ENCODE results near the gene GOLGA6C. TPM values are rescaled to one million over a fixed set of nuclear protein-coding genes. Genes with fewer than 3 reads are reported as not detected.

The GOLGA6C gene
- polyA plus RNA-seq, 3 donors = not detected

DNA sequence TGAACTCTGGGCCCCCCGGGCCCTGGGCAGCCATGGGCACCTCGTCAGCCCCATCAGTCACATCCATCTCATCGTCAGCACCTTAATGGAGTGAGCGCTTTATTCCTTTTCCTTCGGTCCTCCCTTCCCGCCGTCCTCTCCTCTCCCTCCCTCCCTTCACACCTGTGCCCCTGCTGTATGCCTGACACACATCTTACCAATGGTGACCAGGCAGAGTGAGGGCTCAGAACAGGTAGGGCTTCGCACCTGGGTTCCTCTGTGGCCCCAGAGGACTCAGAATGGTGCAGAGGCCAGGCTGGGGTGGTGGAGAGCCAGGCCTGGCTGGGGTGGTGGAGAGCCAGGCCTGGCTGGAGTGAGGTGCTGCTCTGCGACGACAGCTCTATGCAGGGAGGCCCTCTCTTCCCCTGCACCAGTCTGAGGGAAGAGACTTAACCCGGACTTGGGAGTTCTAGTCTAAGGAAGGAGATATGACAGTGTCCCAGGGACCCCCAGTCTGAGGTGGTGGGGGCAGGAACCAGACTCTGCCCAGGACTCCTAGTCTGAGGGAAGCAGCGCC, 44.8 kb upstream of the GOLGA6C start:
- no peaks in the 10 kb centered on the region for H3K9me3 Mint-ChIP-seq
- TF ChIP-seq, protein P1, sequence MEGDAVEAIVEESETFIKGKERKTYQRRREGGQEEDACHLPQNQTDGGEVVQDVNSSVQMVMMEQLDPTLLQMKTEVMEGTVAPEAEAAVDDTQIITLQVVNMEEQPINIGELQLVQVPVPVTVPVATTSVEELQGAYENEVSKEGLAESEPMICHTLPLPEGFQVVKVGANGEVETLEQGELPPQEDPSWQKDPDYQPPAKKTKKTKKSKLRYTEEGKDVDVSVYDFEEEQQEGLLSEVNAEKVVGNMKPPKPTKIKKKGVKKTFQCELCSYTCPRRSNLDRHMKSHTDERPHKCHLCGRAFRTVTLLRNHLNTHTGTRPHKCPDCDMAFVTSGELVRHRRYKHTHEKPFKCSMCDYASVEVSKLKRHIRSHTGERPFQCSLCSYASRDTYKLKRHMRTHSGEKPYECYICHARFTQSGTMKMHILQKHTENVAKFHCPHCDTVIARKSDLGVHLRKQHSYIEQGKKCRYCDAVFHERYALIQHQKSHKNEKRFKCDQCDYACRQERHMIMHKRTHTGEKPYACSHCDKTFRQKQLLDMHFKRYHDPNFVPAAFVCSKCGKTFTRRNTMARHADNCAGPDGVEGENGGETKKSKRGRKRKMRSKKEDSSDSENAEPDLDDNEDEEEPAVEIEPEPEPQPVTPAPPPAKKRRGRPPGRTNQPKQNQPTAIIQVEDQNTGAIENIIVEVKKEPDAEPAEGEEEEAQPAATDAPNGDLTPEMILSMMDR (IDR thresholded peaks at IDR 0.05) = no peak
- H3K27me3 Mint-ChIP-seq (ENCODE audit: low read depth in 3 of 3) = peaks cover 0 to 2% (median 0%) of the 10 kb centered on the region in 3 donors
- Histone ChIP-seq H3K36me3 (replicated peaks in 1 of 2; ENCODE audit: control insufficient read depth in 1 of 2, insufficient read depth in 2 of 2, low read length in 2 of 2) (peaks cover 60 to 62% of the 10 kb centered on the region in 2 donors), H3K9ac (ENCODE audit: insufficient read depth, low read length, poor library complexity, severe bottlenecking) (no peak overlapping the region), H4K20me1 (ENCODE audit: insufficient read depth, low read length) (peaks cover 97% of the 10 kb centered on the region), H3K9me3 (replicated peaks in 1 of 2; ENCODE audit: control insufficient read depth in 1 of 2, insufficient read depth in 1 of 2, low read length in 2 of 2) (no peaks in the 10 kb centered on the region), H3K27me3 (ENCODE audit: control insufficient read depth in 2 of 2, insufficient read depth in 2 of 2, low read length in 2 of 2) (no peaks in the 10 kb centered on the region), H3K79me2 (ENCODE audit: insufficient read depth, low read length) (peaks cover 52% of the 10 kb centered on the region), H3K4me1 (ENCODE audit: control insufficient read depth in 1 of 2, insufficient read depth in 2 of 2, low read length in 2 of 2) (peaks cover 8 to 21% of the 10 kb centered on the region in 2 donors), H2AFZ (ENCODE audit: insufficient read depth, low read depth, low read length, poor library complexity, severe bottlenecking) (no peak overlapping the region), H3K27ac (ENCODE audit: low read depth in 1 of 2, low read length in 2 of 2) (no peak overlapping the region), H3K4me2 (replicated peaks; ENCODE audit: extremely low read depth, low read length, poor library complexity, severe bottlenecking) (no peak overlapping the region), H3K4me3 (replicated peaks in 1 of 3; ENCODE audit: low read depth in 2 of 3, low read length in 3 of 3) (no peak overlapping the region)
- DNase-seq = no peak
- no peak overlapping the region for H3K4me3 Mint-ChIP-seq
- peaks cover 34% of the 10 kb centered on the region for H3K4me1 Mint-ChIP-seq
- intact Hi-C loops (cut with micrococcal nuclease) = no loop called here
- 96% methylated on average over 8 of the region's 12 CpGs for WGBS (ENCODE audit: insufficient coverage)
- H3K27ac Mint-ChIP-seq = peak overlapping the region in 2 of 7 donors; percentile 60 to 74
- peaks cover 59 to 64% of the 10 kb centered on the region in 2 donors for H3K36me3 Mint-ChIP-seq

DNA sequence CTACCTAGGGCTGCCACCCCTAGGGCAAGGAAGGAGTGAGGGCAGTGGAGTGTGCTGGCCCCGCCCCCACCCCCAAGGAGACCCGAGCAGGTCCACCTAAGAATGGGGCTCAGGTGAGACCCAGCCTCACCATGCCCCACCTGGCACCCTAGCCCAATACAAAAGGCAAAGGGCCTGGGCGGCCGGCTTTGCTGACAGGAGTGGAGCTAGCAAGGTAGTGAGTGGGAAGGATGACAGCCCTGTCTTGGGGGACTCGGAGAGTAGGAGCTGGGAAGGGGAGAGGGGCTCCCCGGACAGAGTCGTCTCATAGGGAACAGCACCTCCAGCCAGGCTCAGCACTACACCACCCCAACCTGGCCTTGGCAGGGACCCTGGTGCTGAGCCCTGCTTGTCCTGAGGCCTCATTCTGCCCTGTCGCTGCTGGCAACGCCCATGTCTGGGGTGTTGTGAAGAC, 44.3 kb upstream of the GOLGA6C start:
- H3K79me2 ChIP-seq (ENCODE audit: insufficient read depth, low read length) = peaks cover 47% of the 10 kb centered on the region
- Mint-ChIP-seq H3K4me3 (no peak overlapping the region), H3K9me3 (no peaks in the 10 kb centered on the region), H3K27ac (peak overlapping the region in 4 of 7 donors; percentile 37 to 74 (median 58)), H3K36me3 (peaks cover 55 to 59% of the 10 kb centered on the region in 2 donors), H3K27me3 (ENCODE audit: low read depth in 3 of 3) (peaks cover 0 to 2% (median 0%) of the 10 kb centered on the region in 3 donors), H3K4me1 (peaks cover 37% of the 10 kb centered on the region)
- H3K27me3 ChIP-seq (ENCODE audit: control insufficient read depth in 2 of 2, insufficient read depth in 2 of 2, low read length in 2 of 2) = no peaks in the 10 kb centered on the region
- H2AFZ ChIP-seq (ENCODE audit: insufficient read depth, low read depth, low read length, poor library complexity, severe bottlenecking) = no peak overlapping the region
- no CpG with 5 or more reads among the region's 9 CpGs for WGBS (ENCODE audit: insufficient coverage)
- no peaks in the 10 kb centered on the region for H3K9me3 ChIP-seq (replicated peaks in 1 of 2; ENCODE audit: control insufficient read depth in 1 of 2, insufficient read depth in 1 of 2, low read length in 2 of 2)
- no peak overlapping the region for H3K4me3 ChIP-seq (replicated peaks in 1 of 3; ENCODE audit: low read depth in 2 of 3, low read length in 3 of 3)
- intact Hi-C loops (cut with micrococcal nuclease) = no loop called here
- H4K20me1 ChIP-seq (ENCODE audit: insufficient read depth, low read length) = peaks cover 97% of the 10 kb centered on the region
- TF ChIP-seq, protein P1 (IDR thresholded peaks at IDR 0.05) = no peak
- no peak for DNase-seq
- H3K4me1 ChIP-seq (ENCODE audit: control insufficient read depth in 1 of 2, insufficient read depth in 2 of 2, low read length in 2 of 2) = peaks cover 5 to 17% of the 10 kb centered on the region in 2 donors
- H3K36me3 ChIP-seq (replicated peaks in 1 of 2; ENCODE audit: control insufficient read depth in 1 of 2, insufficient read depth in 2 of 2, low read length in 2 of 2) = peaks cover 55 to 57% of the 10 kb centered on the region in 2 donors
- H3K27ac ChIP-seq (ENCODE audit: low read depth in 1 of 2, low read length in 2 of 2) = no peak overlapping the region
- no peak overlapping the region for H3K9ac ChIP-seq (ENCODE audit: insufficient read depth, low read length, poor library complexity, severe bottlenecking)
- H3K4me2 ChIP-seq (replicated peaks; ENCODE audit: extremely low read depth, low read length, poor library complexity, severe bottlenecking) = no peak overlapping the region

Data from CD14-positive monocyte (primary cell).